SU-DHL-6 (cell line): ENCODE data around the gene SMARCC2.

Experiments
- H2AFZ ChIP-seq: fragments of 200-600 bp; sonication (generic); 2 replicates; pipeline ENCODE4 v1.6.1; 2014; ENCODE audit warnings: low read depth, mild to moderate bottlenecking, moderate library complexity, mixed read lengths, antibody characterized with exemption, low read length; ENCODE audit not compliant: severe bottlenecking
- H3F3A ChIP-seq: fragments of 200-600 bp; shearing (Covaris generic); 2 replicates; pipeline ENCODE4 v1.6.0; 2016; ENCODE audit warnings: antibody characterized with exemption, mild to moderate bottlenecking; ENCODE audit not compliant: insufficient read depth
- H3K27ac ChIP-seq: fragments of 200-600 bp; sonication (generic); 2 replicates; pipeline ENCODE4 v1.5.1; 2016; ENCODE audit warnings: low read depth, mild to moderate bottlenecking, low read length, moderate library complexity, mixed read lengths
- H3K27me3 ChIP-seq: fragments of 200-600 bp; sonication (generic), shearing (Covaris generic); 2 replicates; pipeline ENCODE4 v1.6.0; 2014; ENCODE audit warnings: mild to moderate bottlenecking, low read length
- H3K36me3 ChIP-seq: fragments of 200-600 bp; sonication (generic); 2 replicates; pipeline ENCODE4 v1.6.1; 2014; ENCODE audit warnings: mild to moderate bottlenecking, low read length, mixed read lengths
- H3K4me2 ChIP-seq: fragments of 300-600, 200-600 bp; shearing (Covaris generic), sonication (generic); 2 replicates; pipeline ENCODE4 v1.6.0; 2014; ENCODE audit warnings: low read length, low read depth, mild to moderate bottlenecking; ENCODE audit not compliant: poor library complexity, severe bottlenecking
- H3K4me3 ChIP-seq: fragments of 200-600 bp; sonication (generic); 2 replicates; pipeline ENCODE4 v1.5.1; 2014; ENCODE audit warnings: antibody characterized with exemption, low read length, mild to moderate bottlenecking, mixed read lengths; ENCODE audit not compliant: insufficient read depth, poor library complexity, severe bottlenecking
- H3K79me2 ChIP-seq: fragments of 200-600 bp; sonication (generic); 2 replicates; pipeline ENCODE4 v1.6.1; 2014; ENCODE audit warnings: mild to moderate bottlenecking, low read length, moderate library complexity; ENCODE audit not compliant: insufficient read depth
- H3K9ac ChIP-seq: fragments of 200-600 bp; sonication (generic); 2 replicates; pipeline ENCODE4 v1.7.0; 2014; ENCODE audit warnings: mild to moderate bottlenecking, low read length
- H3K9me2 ChIP-seq: fragments of 200-600 bp; sonication (generic); replicated peaks from 2 replicates; pipeline ENCODE4 v1.6.1; 2014; ENCODE audit warnings: low read length; ENCODE audit not compliant: insufficient read depth
- H3K9me3 ChIP-seq: fragments of 200-600 bp; sonication (generic); 2 replicates; pipeline ENCODE4 v1.6.1; 2014; ENCODE audit warnings: low read length, mixed read lengths; ENCODE audit not compliant: insufficient read depth
- H4K20me1 ChIP-seq: fragments of 200-600 bp; sonication (generic); 2 replicates; pipeline ENCODE4 v1.6.1; 2014; ENCODE audit warnings: low read depth, mild to moderate bottlenecking, antibody characterized with exemption, low read length, moderate library complexity, mixed read lengths
- EZH2phosphoT487 ChIP-seq: fragments of 200-600 bp; sonication (generic), shearing (Covaris generic); conservative IDR thresholded peaks from 2 replicates; pipeline ENCODE4 v1.6.1; 2018; ENCODE audit warnings: mild to moderate bottlenecking, antibody characterized with exemption, low read length, moderate library complexity, mixed read lengths
- TF ChIP-seq, protein P1 (sequence below): fragments of 200-600 bp; sonication (generic); IDR thresholded peaks from one replicate; pipeline ENCODE4 v1.5.1; 2017; ENCODE audit warnings: antibody characterized with exemption, mild to moderate bottlenecking, low read length, moderate library complexity; ENCODE audit not compliant: insufficient read depth, poor library complexity, severe bottlenecking

SMARCC2 gene

DNA sequence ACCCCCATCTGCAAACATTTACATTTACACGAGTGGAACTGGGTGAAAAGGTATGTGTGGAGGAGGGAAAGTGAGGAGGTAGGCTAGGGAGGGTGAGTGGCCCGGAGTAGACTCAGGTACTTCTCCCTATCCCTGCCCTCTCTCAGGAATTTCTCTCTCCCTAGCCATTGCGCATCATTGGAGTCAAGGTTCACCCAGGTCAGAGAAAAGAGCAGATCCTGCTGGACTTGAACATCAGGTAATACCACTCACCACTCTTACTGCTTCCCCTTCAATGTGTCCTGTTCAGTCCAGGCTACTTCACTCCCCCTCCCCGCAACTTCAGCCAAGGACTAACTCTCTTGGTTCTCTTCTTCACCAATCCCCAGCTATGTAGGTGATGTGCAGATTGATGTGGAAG, 58.4 kb downstream of the SMARCC2 start:
- H3K36me3 ChIP-seq: no peaks in the 10 kb centered on the region

DNA sequence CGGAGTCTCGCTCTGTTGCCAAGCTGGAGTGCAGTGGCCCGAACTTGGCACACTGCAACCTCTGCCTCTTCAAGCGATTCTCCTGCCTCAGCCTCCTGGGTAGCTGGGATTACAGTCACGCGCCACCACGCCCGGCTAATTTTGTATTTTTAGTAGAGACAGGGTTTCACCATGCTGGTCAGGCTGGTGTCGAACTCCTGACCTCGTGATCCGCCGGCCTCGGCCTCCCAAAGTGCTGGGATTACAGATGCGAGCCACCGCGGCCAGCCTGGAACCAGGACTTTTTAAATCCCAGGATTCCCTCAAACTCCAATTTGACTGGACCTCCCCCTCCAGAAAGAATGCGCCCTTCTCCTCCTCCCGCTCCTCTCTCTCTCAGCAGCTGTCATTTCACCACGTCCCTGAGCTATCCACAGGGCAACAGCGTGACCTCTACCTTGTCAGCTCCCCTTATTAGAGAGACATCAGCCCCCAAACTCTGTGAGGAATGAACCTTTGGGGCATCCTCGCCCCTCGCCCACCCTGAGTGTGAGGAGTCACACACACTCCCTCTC, 59.3 kb downstream of the SMARCC2 start:
- TF ChIP-seq, protein P1, sequence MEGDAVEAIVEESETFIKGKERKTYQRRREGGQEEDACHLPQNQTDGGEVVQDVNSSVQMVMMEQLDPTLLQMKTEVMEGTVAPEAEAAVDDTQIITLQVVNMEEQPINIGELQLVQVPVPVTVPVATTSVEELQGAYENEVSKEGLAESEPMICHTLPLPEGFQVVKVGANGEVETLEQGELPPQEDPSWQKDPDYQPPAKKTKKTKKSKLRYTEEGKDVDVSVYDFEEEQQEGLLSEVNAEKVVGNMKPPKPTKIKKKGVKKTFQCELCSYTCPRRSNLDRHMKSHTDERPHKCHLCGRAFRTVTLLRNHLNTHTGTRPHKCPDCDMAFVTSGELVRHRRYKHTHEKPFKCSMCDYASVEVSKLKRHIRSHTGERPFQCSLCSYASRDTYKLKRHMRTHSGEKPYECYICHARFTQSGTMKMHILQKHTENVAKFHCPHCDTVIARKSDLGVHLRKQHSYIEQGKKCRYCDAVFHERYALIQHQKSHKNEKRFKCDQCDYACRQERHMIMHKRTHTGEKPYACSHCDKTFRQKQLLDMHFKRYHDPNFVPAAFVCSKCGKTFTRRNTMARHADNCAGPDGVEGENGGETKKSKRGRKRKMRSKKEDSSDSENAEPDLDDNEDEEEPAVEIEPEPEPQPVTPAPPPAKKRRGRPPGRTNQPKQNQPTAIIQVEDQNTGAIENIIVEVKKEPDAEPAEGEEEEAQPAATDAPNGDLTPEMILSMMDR: no peak
- no peak for TF ChIP-seq EZH2phosphoT487
- Histone ChIP-seq H3K9me3 (no peaks in the 10 kb centered on the region), H3K4me3 (peak overlapping the region; percentile 80), H3K79me2 (peaks cover 15% of the 10 kb centered on the region; the same call in 1 of the 2 replicates), H3K27ac (peak overlapping the region; percentile 61; the same call in 1 of the 2 replicates), H3K27me3 (no peaks in the 10 kb centered on the region), H3K9ac (peak overlapping the region; percentile 87), H3K4me2 (peak overlapping the region; percentile 91), H2AFZ (no peak overlapping the region), H3F3A (peaks cover 15% of the 10 kb centered on the region), H4K20me1 (no peaks in the 10 kb centered on the region), H3K9me2 (no peaks in the 10 kb centered on the region), H3K36me3 (no peaks in the 10 kb centered on the region)

More for the DNA sequence above, 58.4 kb downstream of the SMARCC2 start:
- no peak overlapping the region for H3K9ac ChIP-seq
- H2AFZ ChIP-seq: no peak overlapping the region
- H3F3A ChIP-seq: peaks cover 14% of the 10 kb centered on the region
- H3K79me2 ChIP-seq: peaks cover 15% of the 10 kb centered on the region; the same call in 1 of the 2 replicates
- no peak for TF ChIP-seq EZH2phosphoT487
- TF ChIP-seq, protein P1: no peak
- no peak overlapping the region for H3K4me3 ChIP-seq
- H3K9me2 ChIP-seq: no peaks in the 10 kb centered on the region
- H3K4me2 ChIP-seq: no peak overlapping the region
- no peak overlapping the region for H3K27ac ChIP-seq
- H4K20me1 ChIP-seq: no peaks in the 10 kb centered on the region
- H3K27me3 ChIP-seq: no peaks in the 10 kb centered on the region
- H3K9me3 ChIP-seq: no peaks in the 10 kb centered on the region

DNA sequence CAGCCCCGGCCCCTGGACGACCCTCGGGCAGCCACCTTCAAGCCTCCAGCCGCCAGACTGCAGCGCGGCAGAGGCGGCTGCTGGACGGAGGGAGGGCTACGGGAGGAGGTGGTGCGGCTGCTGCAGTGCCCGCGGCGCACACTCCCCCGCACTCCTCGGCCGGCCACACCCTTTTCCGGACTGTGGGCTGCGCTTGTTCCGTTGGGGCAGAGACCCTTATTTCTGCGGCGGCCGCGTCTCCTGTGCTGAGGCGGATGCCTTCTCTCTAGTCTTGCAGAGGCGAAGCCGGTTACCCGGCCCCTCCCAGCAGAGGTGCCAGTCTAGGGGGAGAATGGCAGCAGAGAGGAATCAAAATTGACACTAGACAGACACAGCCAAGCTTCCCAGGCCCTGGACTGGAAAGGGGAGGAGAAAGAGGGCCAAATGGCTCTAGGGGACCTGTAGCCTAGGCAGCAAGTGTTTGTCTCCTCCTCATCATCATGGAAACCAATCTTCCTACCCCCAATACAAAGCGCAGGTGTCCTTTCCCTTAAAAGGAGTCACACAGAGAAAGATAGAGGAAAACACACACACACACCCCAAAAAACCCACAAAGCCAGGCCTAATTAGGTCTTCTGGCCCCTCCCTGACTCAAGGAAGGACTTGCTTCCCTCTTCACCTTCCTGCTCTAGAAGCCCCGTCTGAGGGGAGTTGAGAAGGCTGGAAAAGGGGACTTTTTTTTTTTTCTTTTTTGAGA, 59.9 kb downstream of the SMARCC2 start:
- TF ChIP-seq, protein P1: no peak
- TF ChIP-seq EZH2phosphoT487: no peak
- no peaks in the 10 kb centered on the region for H3K9me2 ChIP-seq
- H3K4me3 ChIP-seq: peak overlapping the region; percentile 80
- H3K27ac ChIP-seq: peak overlapping the region; percentile 61
- H3K9me3 ChIP-seq: no peaks in the 10 kb centered on the region
- H3K27me3 ChIP-seq: no peaks in the 10 kb centered on the region
- peak overlapping the region; percentile 91 for H3K4me2 ChIP-seq
- peaks cover 15% of the 10 kb centered on the region; the same call in 1 of the 2 replicates for H3K79me2 ChIP-seq
- peak overlapping the region; percentile 87 for H3K9ac ChIP-seq
- H3F3A ChIP-seq: peaks cover 21% of the 10 kb centered on the region
- peak overlapping the region; percentile 17 for H2AFZ ChIP-seq
- H3K36me3 ChIP-seq: no peaks in the 10 kb centered on the region
- no peaks in the 10 kb centered on the region for H4K20me1 ChIP-seq
